Endothelial cell (in vitro differentiated cells): ENCODE measurements around the gene CDK5RAP3. TPM values are rescaled to one million over a fixed set of nuclear protein-coding genes. Genes with fewer than 3 reads are reported as not detected.
"Not testable (repeated sequence)": the region's sequence is repeated elsewhere in the genome, so short reads cannot be mapped to it uniquely, and the experiment has no call there.

Experiments
- DNase-seq: peaks from one replicate; pipeline ENCODE4 v3.0.0; 2021; ENCODE audit warnings: low spot score
- H3K27ac Mint-ChIP-seq: one replicate; pipeline ENCODE4 v1.8.0; 2021; ENCODE audit warnings: mixed read lengths, inconsistent platforms; ENCODE audit not compliant: unreplicated experiment
- H3K27me3 Mint-ChIP-seq: one replicate; pipeline ENCODE4 v1.8.0; 2021; ENCODE audit warnings: mild to moderate bottlenecking, moderate library complexity, mixed read lengths, inconsistent platforms; ENCODE audit not compliant: unreplicated experiment
- H3K36me3 Mint-ChIP-seq: one replicate; pipeline ENCODE4 v1.8.0; 2021; ENCODE audit warnings: mild to moderate bottlenecking, low read depth, mixed read lengths, inconsistent platforms; ENCODE audit not compliant: unreplicated experiment
- H3K4me1 Mint-ChIP-seq: one replicate; pipeline ENCODE4 v1.8.0; 2021; ENCODE audit warnings: mild to moderate bottlenecking, mixed read lengths, inconsistent platforms; ENCODE audit not compliant: unreplicated experiment
- H3K4me3 Mint-ChIP-seq: one replicate; pipeline ENCODE4 v1.8.0; 2021; ENCODE audit warnings: mild to moderate bottlenecking, mixed read lengths, inconsistent platforms; ENCODE audit not compliant: unreplicated experiment
- H3K9me3 Mint-ChIP-seq: one replicate; pipeline ENCODE4 v1.8.0; 2021; ENCODE audit warnings: mixed read lengths, inconsistent platforms; ENCODE audit not compliant: unreplicated experiment
- total RNA-seq: library from RNA; stranded (reverse); fragmentation: NEBNext Ultra II Directional; extraction: Animal tissue kit (Norgen Biotek cat#: 25700); gene quantifications from one replicate; pipeline ENCODE4 v1.2.1, GENCODE V29; 2021; ENCODE audit not compliant: unreplicated experiment
- TF ChIP-seq, protein P1 (sequence below): fragments of 200-600 bp; sonication (generic); IDR thresholded peaks from one replicate; pipeline ENCODE4 v1.5.0; 2021; ENCODE audit warnings: antibody characterized with exemption; ENCODE audit not compliant: unreplicated experiment

CDK5RAP3 gene
- total RNA-seq, 1 donor from 2014 or later = 156 TPM

DNA sequence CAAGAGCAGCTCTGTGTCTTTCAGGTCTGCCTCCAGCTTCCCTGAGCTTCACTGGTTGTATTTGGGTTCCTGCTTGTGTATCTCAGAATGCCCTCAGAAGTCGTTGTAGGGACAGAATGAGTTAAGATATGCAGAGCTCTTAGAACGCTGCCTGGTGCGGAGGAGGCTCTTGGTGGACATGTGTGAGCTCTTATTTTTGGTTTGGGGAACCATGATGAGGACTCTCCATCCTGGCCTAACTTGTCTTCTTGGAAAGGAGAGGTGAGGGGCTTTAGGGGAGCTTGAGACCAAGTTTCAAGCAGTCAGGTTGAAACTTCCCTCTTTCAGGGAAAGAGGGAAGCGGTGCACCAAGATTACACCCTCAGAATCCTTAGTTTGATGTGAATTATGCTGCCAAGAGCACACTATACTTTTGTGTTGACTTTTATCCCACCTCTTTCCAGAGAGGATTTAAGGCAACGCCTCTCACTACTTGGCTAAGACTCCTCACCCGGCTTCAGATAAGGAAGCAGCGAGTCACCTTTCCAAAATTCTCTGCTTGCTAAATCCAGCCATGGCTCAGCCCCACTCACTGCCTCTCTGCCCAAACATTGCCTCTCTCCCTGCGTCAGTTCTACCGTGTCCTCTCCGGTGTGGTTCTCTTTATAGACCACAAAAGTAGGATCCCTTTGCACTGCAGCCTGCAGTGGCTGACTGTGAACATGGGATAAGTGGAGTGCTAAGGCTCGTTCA lies 12.7 kb downstream of the CDK5RAP3 start:
- H3K27me3 Mint-ChIP-seq = peaks cover 5% of the 10 kb centered on the region
- TF ChIP-seq, protein P1, sequence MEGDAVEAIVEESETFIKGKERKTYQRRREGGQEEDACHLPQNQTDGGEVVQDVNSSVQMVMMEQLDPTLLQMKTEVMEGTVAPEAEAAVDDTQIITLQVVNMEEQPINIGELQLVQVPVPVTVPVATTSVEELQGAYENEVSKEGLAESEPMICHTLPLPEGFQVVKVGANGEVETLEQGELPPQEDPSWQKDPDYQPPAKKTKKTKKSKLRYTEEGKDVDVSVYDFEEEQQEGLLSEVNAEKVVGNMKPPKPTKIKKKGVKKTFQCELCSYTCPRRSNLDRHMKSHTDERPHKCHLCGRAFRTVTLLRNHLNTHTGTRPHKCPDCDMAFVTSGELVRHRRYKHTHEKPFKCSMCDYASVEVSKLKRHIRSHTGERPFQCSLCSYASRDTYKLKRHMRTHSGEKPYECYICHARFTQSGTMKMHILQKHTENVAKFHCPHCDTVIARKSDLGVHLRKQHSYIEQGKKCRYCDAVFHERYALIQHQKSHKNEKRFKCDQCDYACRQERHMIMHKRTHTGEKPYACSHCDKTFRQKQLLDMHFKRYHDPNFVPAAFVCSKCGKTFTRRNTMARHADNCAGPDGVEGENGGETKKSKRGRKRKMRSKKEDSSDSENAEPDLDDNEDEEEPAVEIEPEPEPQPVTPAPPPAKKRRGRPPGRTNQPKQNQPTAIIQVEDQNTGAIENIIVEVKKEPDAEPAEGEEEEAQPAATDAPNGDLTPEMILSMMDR = no peak
- no peak overlapping the region for H3K27ac Mint-ChIP-seq
- DNase-seq = no peak
- no peaks in the 10 kb centered on the region for H3K9me3 Mint-ChIP-seq
- peaks cover 2% of the 10 kb centered on the region for H3K4me1 Mint-ChIP-seq
- H3K4me3 Mint-ChIP-seq = peak overlapping the region; percentile 7
- peaks cover 28% of the 10 kb centered on the region for H3K36me3 Mint-ChIP-seq

DNA sequence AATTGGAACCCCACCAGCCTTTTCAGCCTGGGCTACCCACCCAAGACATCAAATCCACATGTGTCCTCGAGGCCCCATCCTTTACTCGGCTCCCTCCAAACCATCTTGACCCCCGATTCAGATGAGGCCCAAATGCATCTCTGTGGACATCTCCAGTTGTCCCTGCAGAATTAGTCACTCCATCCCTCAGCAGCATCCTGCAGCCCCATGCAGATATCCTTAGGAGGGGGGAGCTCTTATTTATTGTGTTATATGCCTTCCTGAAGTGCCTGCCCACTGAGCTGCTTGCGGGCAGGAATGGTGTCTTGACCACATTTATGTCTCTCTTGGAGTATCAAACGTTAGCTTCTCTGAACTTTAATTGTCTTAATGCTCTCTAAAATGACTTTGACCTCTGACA lies 15.6 kb downstream of the CDK5RAP3 start:
- Mint-ChIP-seq H3K9me3 (no peaks in the 10 kb centered on the region), H3K4me3 (no peak overlapping the region), H3K36me3 (peaks cover 8% of the 10 kb centered on the region), H3K27ac (no peak overlapping the region), H3K4me1 (peaks cover 9% of the 10 kb centered on the region), H3K27me3 (peaks cover 3% of the 10 kb centered on the region)
- DNase-seq = no peak
- TF ChIP-seq, protein P1 = no peak

GRCh38 chr17:47987240-47987835 lies 16.4 kb downstream of the CDK5RAP3 start:
- H3K9me3 Mint-ChIP-seq = no peaks in the 10 kb centered on the region
- no peak overlapping the region for H3K27ac Mint-ChIP-seq
- H3K27me3 Mint-ChIP-seq = peaks cover 3% of the 10 kb centered on the region
- no peak overlapping the region for H3K4me3 Mint-ChIP-seq
- peaks cover 9% of the 10 kb centered on the region for H3K4me1 Mint-ChIP-seq
- peaks cover 8% of the 10 kb centered on the region for H3K36me3 Mint-ChIP-seq
- TF ChIP-seq, protein P1 = no peak
- DNase-seq = no peak

DNA sequence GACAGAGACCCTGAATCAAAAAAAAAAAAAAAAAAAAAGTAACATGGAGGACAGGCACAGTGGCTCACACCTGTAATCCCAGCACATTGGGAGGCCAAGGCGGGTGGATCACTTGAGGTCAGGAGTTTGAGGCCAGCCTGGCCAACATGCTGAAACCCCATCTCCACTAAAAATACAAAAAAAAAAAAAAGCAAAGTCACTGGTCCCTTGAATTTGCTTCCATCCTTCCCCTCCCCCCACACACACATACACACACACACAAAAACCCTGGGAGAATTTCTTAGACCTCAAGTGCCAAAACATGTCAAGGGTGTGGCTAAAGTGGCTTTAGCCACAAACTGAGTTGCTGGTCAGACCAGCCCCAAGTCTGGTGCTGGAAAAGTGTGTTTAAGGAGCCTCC lies 17.5 kb downstream of the CDK5RAP3 start:
- H3K4me1 Mint-ChIP-seq, DNase-seq, H3K27me3 Mint-ChIP-seq, H3K9me3 Mint-ChIP-seq, H3K36me3 Mint-ChIP-seq, H3K4me3 Mint-ChIP-seq, H3K27ac Mint-ChIP-seq: not testable (repeated sequence)

DNA sequence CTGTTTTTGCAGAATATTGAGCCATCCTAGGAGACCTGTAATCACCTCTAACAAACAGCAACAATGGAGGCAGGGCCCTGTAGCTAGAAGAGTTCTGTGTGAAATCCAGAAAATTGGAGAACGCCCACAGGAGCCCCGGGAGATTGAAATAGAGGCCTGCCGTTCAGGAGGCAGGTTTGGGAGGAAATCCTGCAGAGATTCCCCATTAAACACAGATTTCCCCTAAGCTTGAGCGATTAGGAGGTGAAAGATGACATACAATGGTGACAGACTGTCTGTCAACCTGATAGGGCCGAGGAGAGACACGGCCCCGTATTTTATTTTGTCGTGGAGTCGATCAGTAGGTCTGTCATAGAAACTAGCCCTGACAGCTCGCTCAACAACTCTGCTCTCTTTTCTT lies 18.2 kb downstream of the CDK5RAP3 start:
- Mint-ChIP-seq H3K4me1 (peaks cover 9% of the 10 kb centered on the region), H3K9me3 (no peaks in the 10 kb centered on the region), H3K4me3 (no peak overlapping the region), H3K36me3 (no peaks in the 10 kb centered on the region), H3K27me3 (peaks cover 3% of the 10 kb centered on the region), H3K27ac (no peak overlapping the region)
- TF ChIP-seq, protein P1 = no peak
- DNase-seq = no peak
